Neuronal stem cell (in vitro differentiated cells): Measurements from ENCODE around the gene GALNT11.
A peak's percentile ranks its signal among the peaks of the same experiment; 100 is the strongest.

Source experiments
- DNase-seq: peaks from one replicate; pipeline ENCODE4 v3.0.0-alpha.2; 2013; ENCODE audit warnings: low spot score
- H2AFZ ChIP-seq: one replicate; pipeline ENCODE4 v1.6.1; 2013; ENCODE audit warnings: mild to moderate bottlenecking, low read length, inconsistent platforms
- H2AK5ac ChIP-seq: 2 replicates; pipeline ENCODE4 v1.6.1; 2013; ENCODE audit warnings: low read depth, mild to moderate bottlenecking, inconsistent platforms, low read length, moderate library complexity, mixed read lengths
- H2BK120ac ChIP-seq: 2 replicates; pipeline ENCODE4 v1.6.1; 2013; ENCODE audit warnings: low read depth, mild to moderate bottlenecking, inconsistent platforms, low read length, moderate library complexity, mixed read lengths
- H2BK12ac ChIP-seq: one replicate; pipeline ENCODE4 v1.6.1; 2013; ENCODE audit warnings: low read length, inconsistent platforms
- H2BK15ac ChIP-seq: 2 replicates; pipeline ENCODE4 v1.6.1; 2013; ENCODE audit warnings: mild to moderate bottlenecking, low read length, inconsistent platforms, mixed read lengths
- H2BK5ac ChIP-seq: one replicate; pipeline ENCODE4 v1.6.1; 2013; ENCODE audit warnings: inconsistent platforms, mild to moderate bottlenecking, low read length, moderate library complexity
- H3K14ac ChIP-seq: one replicate; pipeline ENCODE4 v1.6.1; 2013; ENCODE audit warnings: low read length, inconsistent platforms
- H3K18ac ChIP-seq: 2 replicates; pipeline ENCODE4 v1.6.1; 2013; ENCODE audit warnings: low read length, inconsistent platforms
- H3K23ac ChIP-seq: 2 replicates; pipeline ENCODE4 v1.6.1; 2013; ENCODE audit warnings: low read depth, mild to moderate bottlenecking, mixed read lengths, low read length, inconsistent platforms; ENCODE audit not compliant: poor library complexity
- H3K27ac ChIP-seq: replicated peaks from 3 replicates; pipeline ENCODE4 v1.5.1; 2013; ENCODE audit warnings: low read length, inconsistent platforms
- H3K27me3 ChIP-seq, 3 experiments: 2 replicates each; pipeline ENCODE4 v1.6.1; 2013; ENCODE audit warnings: low read length in 3 of 3, mild to moderate bottlenecking in 2 of 3, inconsistent platforms in 1 of 3, low read depth in 1 of 3, mixed read lengths in 1 of 3, moderate library complexity in 1 of 3; ENCODE audit not compliant: control insufficient read depth in 3 of 3, insufficient read depth in 3 of 3
- H3K36me3 ChIP-seq, 2 donors: replicated peaks in 1 of 2; 2 replicates each; pipeline ENCODE4 v1.6.1; 2013; ENCODE audit warnings: low read length in 2 of 2; ENCODE audit not compliant: control insufficient read depth in 2 of 2, insufficient read depth in 2 of 2
- H3K4ac ChIP-seq: 2 replicates; pipeline ENCODE4 v1.6.1; 2013; ENCODE audit warnings: inconsistent platforms, mild to moderate bottlenecking, low read length, moderate library complexity
- H3K4me1 ChIP-seq, 2 donors: 1 replicate in 1 of 2; 2 replicates in 1 of 2; pipeline ENCODE4 v1.6.1; 2013; ENCODE audit warnings: low read length in 2 of 2, low read depth in 1 of 2; ENCODE audit not compliant: control insufficient read depth in 2 of 2, insufficient read depth in 1 of 2
- H3K4me2 ChIP-seq: one replicate; pipeline ENCODE4 v1.6.1; 2013; ENCODE audit warnings: mild to moderate bottlenecking, low read length, inconsistent platforms; ENCODE audit not compliant: insufficient read depth, poor library complexity, severe bottlenecking
- H3K4me3 ChIP-seq, 2 donors: 2 replicates each; pipeline ENCODE4 v1.5.1; 2013; ENCODE audit warnings: low read length in 2 of 2, mild to moderate bottlenecking in 2 of 2, inconsistent platforms in 1 of 2, moderate library complexity in 1 of 2
- H3K79me1 ChIP-seq: one replicate; pipeline ENCODE4 v1.6.1; 2013; ENCODE audit warnings: low read depth, mild to moderate bottlenecking, inconsistent platforms, low read length, moderate library complexity
- H3K9ac ChIP-seq: one replicate; pipeline ENCODE4 v1.6.1; 2013; ENCODE audit warnings: mild to moderate bottlenecking, low read depth, low read length, inconsistent platforms; ENCODE audit not compliant: poor library complexity
- H3K9me3 ChIP-seq, 2 donors: replicated peaks in 1 of 2; 2 replicates each; pipeline versions ENCODE3 to v1.6.1; 2013; ENCODE audit warnings: low read length in 2 of 2, mild to moderate bottlenecking in 2 of 2, inconsistent platforms in 1 of 2, low read depth in 1 of 2, mixed read lengths in 1 of 2, moderate library complexity in 1 of 2; ENCODE audit not compliant: control insufficient read depth in 2 of 2, insufficient read depth in 1 of 2
- H4K8ac ChIP-seq: one replicate; pipeline ENCODE4 v1.6.1; 2013; ENCODE audit warnings: low read depth, mild to moderate bottlenecking, inconsistent platforms, low read length, moderate library complexity
- H4K91ac ChIP-seq: one replicate; pipeline ENCODE4 v1.6.1; 2013; ENCODE audit warnings: low read length, low read depth, mild to moderate bottlenecking, inconsistent platforms; ENCODE audit not compliant: poor library complexity
- WGBS, 2 donors: extraction: QIAGEN DNeasy Blood & Tissue Kit; methylation state at CpG; one replicate each; pipeline ENCODE4 v1.1.7; 2013; ENCODE audit warnings: missing lambda C conversion rate in 2 of 2, mixed read lengths in 1 of 2; ENCODE audit not compliant: insufficient read length in 2 of 2, insufficient replicate concordance in 1 of 2; ENCODE audit errors: extremely low coverage in 2 of 2; 5-methylcytosine and 5-hydroxymethylcytosine counted together

Gene GALNT11

DNA sequence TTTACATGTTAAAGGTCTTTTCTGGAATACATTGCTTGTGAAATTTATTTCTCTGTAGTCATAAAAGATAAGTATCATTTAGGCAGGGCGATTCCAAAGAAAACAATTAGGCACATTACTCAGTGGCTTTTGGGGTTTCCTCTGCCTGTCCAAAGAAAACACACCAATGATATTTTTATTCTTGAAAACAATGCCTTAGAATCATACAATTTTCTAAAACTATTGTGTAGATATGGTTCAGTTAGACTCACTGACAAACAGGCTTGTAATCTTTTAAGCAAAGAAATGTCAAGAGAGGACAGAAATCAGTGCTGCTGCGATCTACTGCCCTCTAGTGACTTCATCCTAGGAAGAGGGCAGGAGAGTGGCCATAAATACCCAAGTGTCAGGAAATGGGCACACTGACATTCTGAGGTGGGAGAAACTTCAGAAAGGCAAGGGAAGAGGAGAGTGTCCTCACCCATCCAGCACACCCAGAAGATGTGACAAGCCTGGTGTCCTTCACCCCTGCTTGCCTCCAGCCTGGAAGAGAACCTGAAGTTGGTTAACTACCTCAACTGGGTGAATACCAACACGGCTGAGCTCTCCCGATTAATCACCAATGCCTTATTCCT is 120.5 kb downstream of the GALNT11 start:
- WGBS, 2 donors = no CpG with 5 or more reads among the region's 4 CpGs
- H3K4me1 ChIP-seq = no peaks in the 10 kb centered on the region
- no peaks in the 10 kb centered on the region for H3K9me3 ChIP-seq
- no peak overlapping the region for H2AK5ac ChIP-seq
- no peak overlapping the region for H3K4ac ChIP-seq
- no peak overlapping the region for H2BK12ac ChIP-seq
- H2BK120ac ChIP-seq = no peak overlapping the region
- H2AFZ ChIP-seq = no peak overlapping the region
- H4K91ac ChIP-seq = no peak overlapping the region
- H3K36me3 ChIP-seq = peaks cover 35 to 97% of the 10 kb centered on the region in 2 donors
- H3K23ac ChIP-seq = no peak overlapping the region
- peaks cover 2% of the 10 kb centered on the region for H3K79me1 ChIP-seq
- H3K27ac ChIP-seq = no peak overlapping the region
- H3K27me3 ChIP-seq = no peaks in the 10 kb centered on the region
- no peak overlapping the region for H3K9ac ChIP-seq
- peak; percentile 27 for DNase-seq
- no peak overlapping the region for H2BK15ac ChIP-seq
- no peak overlapping the region for H2BK5ac ChIP-seq
- no peak overlapping the region for H4K8ac ChIP-seq
- H3K14ac ChIP-seq = no peak overlapping the region
- H3K4me3 ChIP-seq = no peak overlapping the region
- no peak overlapping the region for H3K4me2 ChIP-seq
- no peak overlapping the region for H3K18ac ChIP-seq

DNA sequence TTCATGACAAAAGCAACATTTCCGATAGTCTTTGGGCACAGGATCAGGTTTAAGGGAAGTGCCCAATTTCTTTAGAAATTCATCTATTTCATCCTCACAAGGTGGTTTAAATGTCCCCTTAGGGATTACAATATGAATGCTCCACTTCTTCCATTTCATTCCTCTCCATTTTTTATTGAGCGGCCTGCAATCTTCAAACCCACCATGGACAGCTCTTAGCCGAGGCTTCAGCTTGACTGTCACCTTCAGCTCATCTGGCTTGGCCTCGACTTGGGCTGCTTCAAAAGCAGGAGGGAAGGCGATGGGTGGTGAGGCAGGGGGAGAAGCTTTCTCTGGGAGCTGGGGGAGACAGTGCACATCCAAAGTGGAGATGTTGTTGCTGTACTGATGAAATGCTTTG is 123.2 kb downstream of the GALNT11 start:
- Histone ChIP-seq H3K9me3 (no peaks in the 10 kb centered on the region), H3K18ac (no peak overlapping the region), H3K27me3 (no peaks in the 10 kb centered on the region), H2BK12ac (no peak overlapping the region), H3K4me3 (no peak overlapping the region), H4K8ac (no peak overlapping the region), H2BK5ac (no peak overlapping the region), H2AFZ (no peak overlapping the region), H3K9ac (no peak overlapping the region), H3K4ac (no peak overlapping the region), H3K36me3 (peaks cover 46 to 100% of the 10 kb centered on the region in 2 donors), H3K27ac (no peak overlapping the region), H2AK5ac (no peak overlapping the region), H3K14ac (no peak overlapping the region), H2BK120ac (no peak overlapping the region), H3K4me1 (no peaks in the 10 kb centered on the region), H3K79me1 (peaks cover 2% of the 10 kb centered on the region), H2BK15ac (no peak overlapping the region), H3K4me2 (no peak overlapping the region), H4K91ac (no peak overlapping the region), H3K23ac (no peak overlapping the region)
- no CpG with 5 or more reads among the region's 5 CpGs for WGBS, 2 donors
- DNase-seq = no peak

DNA sequence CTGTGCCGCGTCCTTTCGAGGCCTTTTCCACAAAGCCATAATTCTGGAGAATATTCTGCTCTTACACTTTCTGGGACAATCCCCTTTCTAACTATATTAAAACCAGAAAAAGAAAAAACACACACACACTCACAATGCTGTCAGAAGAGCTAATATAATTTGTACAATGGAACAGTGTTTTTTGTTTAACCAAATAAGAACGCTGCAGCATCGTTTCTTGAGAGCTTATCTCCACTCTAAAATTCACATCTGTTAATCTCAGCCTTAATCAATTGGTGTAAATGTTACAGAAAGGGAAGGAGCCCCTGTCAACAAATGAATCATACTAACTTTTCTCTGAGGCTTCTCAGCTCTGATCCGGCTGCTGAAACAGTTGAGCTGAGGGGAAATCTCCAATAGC is 123.9 kb downstream of the GALNT11 start:
- H3K27ac ChIP-seq = no peak overlapping the region
- no peak overlapping the region for H3K14ac ChIP-seq
- H2AK5ac ChIP-seq = no peak overlapping the region
- H2BK12ac ChIP-seq = no peak overlapping the region
- no peaks in the 10 kb centered on the region for H3K9me3 ChIP-seq
- H3K23ac ChIP-seq = no peak overlapping the region
- H3K4me3 ChIP-seq = no peak overlapping the region
- no peak overlapping the region for H2BK5ac ChIP-seq
- no peak overlapping the region for H2BK120ac ChIP-seq
- H4K91ac ChIP-seq = no peak overlapping the region
- H3K79me1 ChIP-seq = peaks cover 2% of the 10 kb centered on the region
- H3K4me1 ChIP-seq = no peaks in the 10 kb centered on the region
- H3K18ac ChIP-seq = no peak overlapping the region
- no peak overlapping the region for H3K4ac ChIP-seq
- H3K9ac ChIP-seq = no peak overlapping the region
- H4K8ac ChIP-seq = no peak overlapping the region
- H3K27me3 ChIP-seq = no peaks in the 10 kb centered on the region
- H2BK15ac ChIP-seq = no peak overlapping the region
- DNase-seq = no peak
- H3K36me3 ChIP-seq = peaks cover 47 to 100% of the 10 kb centered on the region in 2 donors
- WGBS, 2 donors = no CpG with 5 or more reads among the region's 6 CpGs
- H3K4me2 ChIP-seq = no peak overlapping the region
- H2AFZ ChIP-seq = no peak overlapping the region

DNA sequence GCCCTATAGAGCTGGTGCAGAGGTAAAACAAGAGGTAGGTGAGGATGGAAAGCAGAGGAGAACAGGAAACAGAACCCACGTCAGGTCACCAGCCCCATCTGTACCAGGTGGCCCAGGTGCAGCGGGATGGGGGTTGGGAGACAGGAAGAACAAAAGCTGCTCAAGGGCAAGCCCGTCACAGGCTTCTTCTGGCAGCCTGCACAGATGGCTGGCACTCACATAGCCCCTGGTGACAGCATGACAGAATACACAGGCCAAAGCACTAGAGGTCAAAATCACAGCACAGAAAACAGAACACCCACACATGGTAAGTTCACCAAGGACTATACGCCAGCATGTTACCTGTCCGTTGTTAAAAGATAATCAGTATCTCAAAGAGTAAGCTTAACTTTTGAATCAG is 126.8 kb downstream of the GALNT11 start:
- Histone ChIP-seq H2BK15ac (no peak overlapping the region), H3K27me3 (no peaks in the 10 kb centered on the region), H3K36me3 (peaks cover 41 to 100% of the 10 kb centered on the region in 2 donors), H2AFZ (no peak overlapping the region), H3K9ac (no peak overlapping the region), H3K4me3 (no peak overlapping the region), H3K4me2 (no peak overlapping the region), H2BK5ac (no peak overlapping the region), H2AK5ac (no peak overlapping the region), H2BK120ac (no peak overlapping the region), H3K23ac (no peak overlapping the region), H3K14ac (no peak overlapping the region), H4K8ac (no peak overlapping the region), H4K91ac (no peak overlapping the region), H3K9me3 (no peaks in the 10 kb centered on the region), H2BK12ac (no peak overlapping the region), H3K18ac (no peak overlapping the region), H3K79me1 (peaks cover 2% of the 10 kb centered on the region), H3K4ac (no peak overlapping the region), H3K4me1 (no peaks in the 10 kb centered on the region), H3K27ac (no peak overlapping the region)
- no CpG with 5 or more reads among the region's 5 CpGs for WGBS, 2 donors
- no peak for DNase-seq
